ENCODE data around the gene SPEM3. TPM values are rescaled to one million over a fixed set of nuclear protein-coding genes. Genes with fewer than 3 reads are reported as not detected.

SPEM3 gene
- total RNA-seq, 1 experiment from 2014 or later, result not detected

GRCh38 chr17:7438656-7439460 is 10.2 kb downstream of the SPEM3 start:
- CTCF ChIA-PET, result interaction anchor here (0.5 to 3.7 kb wide), 5 partner anchors 15 to 771 kb away, joined by 3 to 34 read pairs (median 3); partner anchors contain the start of gene SENP3
- H3K27ac Mint-ChIP-seq (ENCODE audit: low read depth, unreplicated experiment), result no peak overlapping the region
- H3K27me3 Mint-ChIP-seq (ENCODE audit: insufficient read depth, unreplicated experiment), result no peaks in the 10 kb centered on the region
- DNase-seq (ENCODE audit: unreplicated experiment), result no peak
- no peaks in the 10 kb centered on the region for H3K9me3 Mint-ChIP-seq (ENCODE audit: unreplicated experiment)
- BruUV-seq (replicated peaks), result no TSS peak
- intact Hi-C loops (cut with micrococcal nuclease), result loop anchor here (5.0 to 10.0 kb wide), 2 partner anchors 246 to 392 kb away; partner anchors contain the start of genes TP53 and WRAP53
- peak overlapping the region; percentile 51 for H3K4me3 Mint-ChIP-seq (ENCODE audit: unreplicated experiment)
- TF ChIP-seq CTCF (IDR thresholded peaks at IDR 0.05; ENCODE audit: unreplicated experiment), result no peak
- POLR2A ChIA-PET, result interaction anchor here (0.6 to 8.9 kb wide), 3 partner anchors 39 to 60 kb away, joined by 3 to 115 read pairs (median 90); partner anchors contain the start of genes POLR2A and ZBTB4
- peaks cover 18% of the 10 kb centered on the region for H3K4me1 Mint-ChIP-seq (ENCODE audit: insufficient read depth, unreplicated experiment)
- H3K36me3 Mint-ChIP-seq (ENCODE audit: insufficient read depth, unreplicated experiment), result no peaks in the 10 kb centered on the region

- no peak for TF ChIP-seq CTCF (IDR thresholded peaks at IDR 0.05; ENCODE audit: unreplicated experiment)
- no peak within 1 kb of the TSS for H3K27ac Mint-ChIP-seq (ENCODE audit: low read depth, unreplicated experiment)
- BruUV-seq (replicated peaks), result no TSS peak
- CTCF ChIA-PET, result interaction anchor here (0.5 to 2.3 kb wide), 2 partner anchors 120 to 772 kb away, joined by 3 to 14 read pairs; partner anchors contain the start of gene TNFSF13
- intact Hi-C loops (cut with micrococcal nuclease), result loop anchor here (5.0 to 10.0 kb wide), 2 partner anchors 245 to 392 kb away; partner anchors contain the start of genes TP53 and WRAP53
- POLR2A ChIA-PET, result interaction anchor here (0.6 to 8.9 kb wide), 5 partner anchors 36 to 91 kb away, joined by 3 to 115 read pairs (median 7); partner anchors contain the start of genes POLR2A, TMEM256 and ZBTB4
- DNase-seq (ENCODE audit: unreplicated experiment), result no peak
- H3K27me3 Mint-ChIP-seq (ENCODE audit: insufficient read depth, unreplicated experiment), result no peaks in the 10 kb centered on the region
- peaks cover 23% of the 10 kb centered on the region for H3K4me1 Mint-ChIP-seq (ENCODE audit: insufficient read depth, unreplicated experiment)
- no peaks in the 10 kb centered on the region for H3K9me3 Mint-ChIP-seq (ENCODE audit: unreplicated experiment)
- H3K4me3 Mint-ChIP-seq (ENCODE audit: unreplicated experiment), result peak within 1 kb of the TSS; percentile 51
- peaks cover 4% of the 10 kb centered on the region for H3K36me3 Mint-ChIP-seq (ENCODE audit: insufficient read depth, unreplicated experiment)
These were observed 10.9 kb downstream of the SPEM3 start, which contains the start of gene FGF11 for GRCh38 chr17:7439462-7440112. FGF11 (plus strand) TSS chr17:7439512; CDS start chr17:7439621, 109 bp downstream.

GRCh38 chr17:7440113-7440833 is 11.6 kb downstream of the SPEM3 start:
- H3K9me3 Mint-ChIP-seq (ENCODE audit: unreplicated experiment), result no peaks in the 10 kb centered on the region
- H3K4me3 Mint-ChIP-seq (ENCODE audit: unreplicated experiment), result peak overlapping the region; percentile 38
- intact Hi-C loops (cut with micrococcal nuclease), result no loop called here
- POLR2A ChIA-PET, result interaction anchor here (0.7 to 8.9 kb wide), 8 partner anchors 11 to 120 kb away, joined by 3 to 115 read pairs (median 6); partner anchors contain the start of genes POLR2A, TMEM256 and ZBTB4
- no peak for TF ChIP-seq CTCF (IDR thresholded peaks at IDR 0.05; ENCODE audit: unreplicated experiment)
- BruUV-seq (replicated peaks), result no TSS peak
- DNase-seq (ENCODE audit: unreplicated experiment), result no peak
- H3K36me3 Mint-ChIP-seq (ENCODE audit: insufficient read depth, unreplicated experiment), result peaks cover 4% of the 10 kb centered on the region
- peaks cover 23% of the 10 kb centered on the region for H3K4me1 Mint-ChIP-seq (ENCODE audit: insufficient read depth, unreplicated experiment)
- CTCF ChIA-PET, result interaction anchor here (2.3 kb wide), 1 partner anchor 120 kb away, joined by 14 read pairs; the partner anchor contains the start of gene TNFSF13
- H3K27me3 Mint-ChIP-seq (ENCODE audit: insufficient read depth, unreplicated experiment), result no peaks in the 10 kb centered on the region
- no peak overlapping the region for H3K27ac Mint-ChIP-seq (ENCODE audit: low read depth, unreplicated experiment)
